Activated T-cell treated with anti-CD3 and anti-CD28 coated beads, Interleukin-2, amount 50 U/mL, for 72 hours (primary cell): Measurements from ENCODE around the gene LCE2D. TPM values are rescaled to one million over a fixed set of nuclear protein-coding genes. Genes with fewer than 3 reads are reported as not detected.

ENCODE experiments used
- total RNA-seq, 2 donors: library from RNA; stranded (reverse); gene quantifications; one replicate each; pipeline ENCODE4 v1.2.3, GENCODE V29; 2022

Gene LCE2D
- total RNA-seq, 2 donors from 2014 or later: not detected

Other genes starting within 250 kb of the LCE2D start
- gene CRNN, start 249.1 kb upstream of the LCE2D start, total RNA-seq: not detected
- gene LCE5A, start 152.6 kb upstream of the LCE2D start, total RNA-seq: not detected
- not detected for gene CRCT1, start 148.9 kb upstream of the LCE2D start, total RNA-seq
- gene LCE3E, start 96.6 kb upstream of the LCE2D start, total RNA-seq: not detected
- gene LCE3D, start 82.9 kb upstream of the LCE2D start, total RNA-seq: not detected
- not detected for gene LCE3C, start 63.1 kb upstream of the LCE2D start, total RNA-seq
- gene LCE3B, start 49.6 kb upstream of the LCE2D start, total RNA-seq: not detected
- gene LCE3A, start 40.3 kb upstream of the LCE2D start, total RNA-seq: not detected
- not detected for gene LCE2C, start 11.9 kb downstream of the LCE2D start, total RNA-seq
- gene LCE2B, start 22.7 kb downstream of the LCE2D start, total RNA-seq: not detected
- gene LCE2A, start 35.0 kb downstream of the LCE2D start, total RNA-seq: not detected
- gene LCE4A, start 44.8 kb downstream of the LCE2D start, total RNA-seq: not detected
- not detected for gene KPRP, start 94.6 kb downstream of the LCE2D start, total RNA-seq
- not detected for gene LCE1F, start 111.8 kb downstream of the LCE2D start, total RNA-seq
- gene LCE1E, start 122.9 kb downstream of the LCE2D start, total RNA-seq: not detected
- gene LCE1D, start 133.3 kb downstream of the LCE2D start, total RNA-seq: not detected
- not detected for gene LCE1C, start 143.3 kb downstream of the LCE2D start, total RNA-seq
- not detected for gene LCE1B, start 148.6 kb downstream of the LCE2D start, total RNA-seq
- not detected for gene LCE1A, start 164.1 kb downstream of the LCE2D start, total RNA-seq
- gene LCE6A, start 179.5 kb downstream of the LCE2D start, total RNA-seq: not detected
- not detected for gene LCE7A, start 196.6 kb downstream of the LCE2D start, total RNA-seq
- not detected for gene SMCP, start 214.9 kb downstream of the LCE2D start, total RNA-seq
- not detected for gene IVL, start 245.2 kb downstream of the LCE2D start, total RNA-seq